ENCODE data around the gene ROBO3. TPM values are rescaled to one million over a fixed set of nuclear protein-coding genes. Genes with fewer than 3 reads are reported as not detected.

Gene ROBO3
- total RNA-seq, 5 donors from 2014 or later (not counting 1 experiment from before 2014, with no cell fraction given), result 10.2 to 24.7 (median 17.7) TPM

DNA sequence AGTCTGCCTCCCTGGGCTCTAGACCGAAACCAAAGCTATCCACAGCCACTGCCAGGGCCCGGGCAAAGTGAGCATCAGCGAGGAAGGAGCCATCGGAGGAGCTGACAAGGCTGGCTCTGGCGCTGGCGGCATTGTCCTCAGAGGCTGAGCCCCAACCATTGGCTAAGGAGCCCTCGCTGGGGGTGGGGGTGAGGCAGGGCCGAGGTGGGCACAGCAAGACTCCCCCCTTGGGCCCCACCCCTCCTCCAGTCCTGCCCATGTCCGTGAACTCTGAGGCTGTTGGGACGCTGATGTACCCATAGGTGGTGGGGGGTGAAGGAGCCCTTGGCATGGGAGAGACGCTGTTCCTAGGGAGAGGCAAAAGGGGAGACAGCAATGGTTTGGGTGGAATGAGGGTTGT lies 21.2 kb downstream of the ROBO3 start:
- ChIA-PET POLR2A (no interaction called here), CTCF (interaction anchor here in 1 of 2 donors (0.6 kb wide), 1 partner anchor 150 kb away, joined by 3 read pairs; no protein-coding TSS in a partner anchor)
- 89% methylated on average over 6 of the region's 11 CpGs for WGBS (ENCODE audit: insufficient coverage)
- peaks cover 19 to 21% of the 10 kb centered on the region in 2 donors for H3K27me3 Mint-ChIP-seq
- H3K4me3 Mint-ChIP-seq, result no peak overlapping the region
- H3K9me3 Mint-ChIP-seq, result no peaks in the 10 kb centered on the region
- H3K36me3 ChIP-seq (ENCODE audit: control insufficient read depth in 2 of 2, extremely low read depth in 1 of 2, insufficient read depth in 1 of 2, low read length in 1 of 2), result no peaks in the 10 kb centered on the region
- H3K4me3 ChIP-seq (ENCODE audit: control insufficient read depth in 1 of 2, extremely low read depth in 1 of 2, low read length in 1 of 2), result no peak overlapping the region
- H3K36me3 Mint-ChIP-seq, result no peaks in the 10 kb centered on the region
- H3K4me1 Mint-ChIP-seq, result no peaks in the 10 kb centered on the region
- DNase-seq (no peak), ATAC-seq (replicated peaks in 1 of 4) (no peak)
- peaks cover 0 to 34% of the 10 kb centered on the region in 2 experiments for H3K27me3 ChIP-seq (replicated peaks in 1 of 2; ENCODE audit: control insufficient read depth in 2 of 2, extremely low read depth in 1 of 2, insufficient read depth in 2 of 2, low read length in 1 of 2)
- H3K27ac Mint-ChIP-seq, result no peak overlapping the region
- H3K27ac ChIP-seq (ENCODE audit: low read length), result no peak overlapping the region
- no peaks in the 10 kb centered on the region for H3K9me3 ChIP-seq
- H3K4me1 ChIP-seq (ENCODE audit: control insufficient read depth in 1 of 2, extremely low read depth in 1 of 2, insufficient read depth in 2 of 2, low read length in 2 of 2), result no peaks in the 10 kb centered on the region

DNA sequence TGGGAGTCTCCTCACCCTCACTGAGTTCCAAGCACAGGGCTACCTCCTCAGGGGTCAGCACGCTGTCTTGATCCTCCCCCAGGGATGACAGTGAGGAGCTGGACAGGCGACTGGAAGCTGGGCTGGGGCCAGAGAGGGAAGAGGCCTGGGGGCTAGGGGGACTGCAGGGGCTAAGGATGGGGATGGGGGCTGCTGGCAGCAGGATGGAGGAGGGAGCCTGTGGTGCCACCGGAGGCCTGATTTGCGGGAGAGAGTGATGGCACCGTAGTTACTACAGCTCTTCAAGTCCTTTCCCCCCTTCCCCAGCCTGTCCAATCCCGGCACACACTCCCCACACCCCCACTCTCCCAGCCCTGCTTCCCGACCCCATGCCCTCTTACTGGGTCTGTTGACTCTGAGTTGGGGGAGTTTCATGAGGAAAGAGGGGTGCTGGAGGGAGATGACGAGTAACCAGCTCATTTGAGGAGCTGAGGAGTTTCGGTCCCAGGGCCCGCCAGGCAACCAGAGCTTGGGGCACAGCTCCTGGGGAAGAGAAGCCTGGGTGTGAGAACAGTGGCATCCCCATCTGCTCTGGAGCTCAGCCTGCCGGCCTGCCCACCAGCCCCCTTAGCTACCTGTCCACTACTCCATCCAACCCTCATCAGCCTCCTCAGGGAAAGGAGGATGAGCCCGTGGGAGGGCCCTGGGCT lies 21.9 kb downstream of the ROBO3 start:
- no peaks in the 10 kb centered on the region for H3K4me1 Mint-ChIP-seq
- no peak overlapping the region for H3K27ac Mint-ChIP-seq
- Histone ChIP-seq H3K9me3 (no peaks in the 10 kb centered on the region), H3K27ac (ENCODE audit: low read length) (no peak overlapping the region), H3K4me3 (ENCODE audit: control insufficient read depth in 1 of 2, extremely low read depth in 1 of 2, low read length in 1 of 2) (no peak overlapping the region), H3K36me3 (ENCODE audit: control insufficient read depth in 2 of 2, extremely low read depth in 1 of 2, insufficient read depth in 1 of 2, low read length in 1 of 2) (no peaks in the 10 kb centered on the region), H3K4me1 (ENCODE audit: control insufficient read depth in 1 of 2, extremely low read depth in 1 of 2, insufficient read depth in 2 of 2, low read length in 2 of 2) (no peaks in the 10 kb centered on the region), H3K27me3 (replicated peaks in 1 of 2; ENCODE audit: control insufficient read depth in 2 of 2, extremely low read depth in 1 of 2, insufficient read depth in 2 of 2, low read length in 1 of 2) (peaks cover 0 to 36% of the 10 kb centered on the region in 2 experiments)
- ChIA-PET CTCF (interaction anchor here in 1 of 2 donors (0.6 kb wide), 1 partner anchor 151 kb away, joined by 3 read pairs; no protein-coding TSS in a partner anchor), POLR2A (no interaction called here)
- peaks cover 19 to 21% of the 10 kb centered on the region in 2 donors for H3K27me3 Mint-ChIP-seq
- H3K36me3 Mint-ChIP-seq, result no peaks in the 10 kb centered on the region
- ATAC-seq (replicated peaks in 1 of 4), result no peak
- no peaks in the 10 kb centered on the region for H3K9me3 Mint-ChIP-seq
- H3K4me3 Mint-ChIP-seq, result no peak overlapping the region
- DNase-seq, result peak in 1 of 35 experiments; percentile 0
- 86% methylated on average over 1 of the region's 12 CpGs for WGBS (ENCODE audit: insufficient coverage)

DNA sequence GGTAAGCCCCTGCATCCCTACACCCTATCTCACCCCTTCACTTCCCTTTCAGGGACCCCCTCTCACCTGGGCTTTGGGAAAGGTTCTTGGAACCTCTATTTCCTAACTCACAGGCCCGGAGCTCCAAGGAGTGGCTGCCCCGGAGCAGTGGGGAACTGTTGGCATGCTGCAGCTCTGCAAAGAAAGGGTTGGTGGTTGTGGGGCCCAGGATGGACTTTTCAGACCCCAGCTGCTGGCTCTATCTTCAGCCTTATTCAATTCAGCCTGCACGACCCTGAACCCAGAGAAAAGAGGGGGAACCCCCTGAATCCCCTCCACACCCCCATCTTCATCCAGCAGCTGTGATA lies 22.4 kb downstream of the ROBO3 start:
- no peak for DNase-seq
- no peak overlapping the region for H3K4me3 Mint-ChIP-seq
- Histone ChIP-seq H3K27me3 (replicated peaks in 1 of 2; ENCODE audit: control insufficient read depth in 2 of 2, extremely low read depth in 1 of 2, insufficient read depth in 2 of 2, low read length in 1 of 2) (peaks cover 0 to 36% of the 10 kb centered on the region in 2 experiments), H3K4me3 (ENCODE audit: control insufficient read depth in 1 of 2, extremely low read depth in 1 of 2, low read length in 1 of 2) (no peak overlapping the region), H3K36me3 (ENCODE audit: control insufficient read depth in 2 of 2, extremely low read depth in 1 of 2, insufficient read depth in 1 of 2, low read length in 1 of 2) (no peaks in the 10 kb centered on the region), H3K4me1 (ENCODE audit: control insufficient read depth in 1 of 2, extremely low read depth in 1 of 2, insufficient read depth in 2 of 2, low read length in 2 of 2) (no peaks in the 10 kb centered on the region), H3K9me3 (no peaks in the 10 kb centered on the region), H3K27ac (ENCODE audit: low read length) (no peak overlapping the region)
- H3K4me1 Mint-ChIP-seq, result peaks cover 0 to under 1% (median 0%) of the 10 kb centered on the region in 3 donors
- H3K36me3 Mint-ChIP-seq, result no peaks in the 10 kb centered on the region
- no peak for ATAC-seq (replicated peaks in 1 of 4)
- peaks cover 19 to 21% of the 10 kb centered on the region in 2 donors for H3K27me3 Mint-ChIP-seq
- H3K9me3 Mint-ChIP-seq, result no peaks in the 10 kb centered on the region
- no peak overlapping the region for H3K27ac Mint-ChIP-seq
- ChIA-PET CTCF (no interaction called here), POLR2A (interaction anchor here in 1 of 2 donors (0.5 kb wide), 1 partner anchor 50 kb away, joined by 3 read pairs; no protein-coding TSS in a partner anchor)
- no CpG with 5 or more reads among the region's 3 CpGs for WGBS (ENCODE audit: insufficient coverage)

DNA sequence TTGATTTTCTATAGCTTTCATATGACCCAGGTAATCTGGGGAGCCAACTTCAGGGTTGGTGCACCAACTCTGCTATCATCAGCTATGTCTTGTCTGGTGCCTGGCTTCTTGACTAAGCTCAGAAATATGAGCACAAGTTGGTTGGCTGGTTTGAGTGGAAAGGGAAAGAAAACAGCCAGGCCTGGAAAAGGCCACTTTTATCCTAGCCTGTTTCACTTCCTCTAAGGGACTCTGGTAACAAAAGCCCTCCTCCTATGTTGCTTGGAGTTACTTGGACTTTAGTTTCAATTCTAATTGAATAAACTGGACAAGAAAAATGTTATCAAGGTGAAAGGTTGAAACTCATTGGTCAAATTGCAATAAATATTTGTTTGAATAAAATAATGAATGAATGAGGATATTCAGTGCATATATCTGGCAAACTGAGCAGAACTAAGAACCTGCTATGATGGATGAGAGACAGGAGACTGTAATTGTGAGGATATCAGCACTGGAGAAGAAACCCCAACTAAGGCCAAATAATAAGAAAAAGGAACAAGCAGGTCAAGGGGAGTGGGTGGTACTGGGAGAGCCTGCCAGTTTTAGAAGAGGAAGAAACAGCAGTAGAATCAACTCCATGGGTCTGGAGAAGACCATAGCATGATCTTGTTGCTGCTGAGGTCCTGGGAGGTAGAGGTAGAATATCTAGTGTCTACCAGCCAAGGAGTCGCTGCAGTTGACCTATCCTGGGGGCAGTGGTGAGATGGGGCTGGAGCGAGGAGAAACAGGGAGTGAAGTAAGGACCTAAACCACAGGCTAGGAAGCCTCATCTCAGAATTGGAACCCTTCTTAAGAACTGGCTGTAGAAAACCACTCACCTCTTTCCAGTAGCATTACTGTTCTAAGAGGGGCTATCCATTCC lies 24.2 kb downstream of the ROBO3 start:
- ATAC-seq (replicated peaks in 1 of 4) (no peak), DNase-seq (no peak)
- no peak overlapping the region for H3K4me3 ChIP-seq (ENCODE audit: control insufficient read depth in 1 of 2, extremely low read depth in 1 of 2, low read length in 1 of 2)
- H3K27me3 Mint-ChIP-seq, result peaks cover 19 to 20% of the 10 kb centered on the region in 2 donors
- H3K9me3 ChIP-seq, result no peaks in the 10 kb centered on the region
- no peaks in the 10 kb centered on the region for H3K36me3 Mint-ChIP-seq
- H3K27ac ChIP-seq (ENCODE audit: low read length), result no peak overlapping the region
- H3K36me3 ChIP-seq (ENCODE audit: control insufficient read depth in 2 of 2, extremely low read depth in 1 of 2, insufficient read depth in 1 of 2, low read length in 1 of 2), result no peaks in the 10 kb centered on the region
- H3K27me3 ChIP-seq (replicated peaks in 1 of 2; ENCODE audit: control insufficient read depth in 2 of 2, extremely low read depth in 1 of 2, insufficient read depth in 2 of 2, low read length in 1 of 2), result peaks cover 0 to 38% of the 10 kb centered on the region in 2 experiments
- ChIA-PET POLR2A (no interaction called here), CTCF (interaction anchor here in 1 of 2 donors (0.5 to 0.6 kb wide), 2 partner anchors 9 to 474 kb away, joined by 3 to 7 read pairs; no protein-coding TSS in a partner anchor)
- no CpG with 5 or more reads among the region's 2 CpGs for WGBS (ENCODE audit: insufficient coverage)
- no peaks in the 10 kb centered on the region for H3K4me1 ChIP-seq (ENCODE audit: control insufficient read depth in 1 of 2, extremely low read depth in 1 of 2, insufficient read depth in 2 of 2, low read length in 2 of 2)
- H3K27ac Mint-ChIP-seq, result no peak overlapping the region
- H3K9me3 Mint-ChIP-seq, result no peaks in the 10 kb centered on the region
- peaks cover 0 to 9% (median 0%) of the 10 kb centered on the region in 3 donors for H3K4me1 Mint-ChIP-seq
- H3K4me3 Mint-ChIP-seq, result no peak overlapping the region

GRCh38 chr11:124890151-124890550 lies 24.9 kb downstream of the ROBO3 start:
- no CpG with 5 or more reads among the region's 2 CpGs for WGBS (ENCODE audit: insufficient coverage)
- no peak for ATAC-seq (replicated peaks in 1 of 4)
- Mint-ChIP-seq H3K4me3 (no peak overlapping the region), H3K4me1 (peaks cover 0 to 9% (median 0%) of the 10 kb centered on the region in 3 donors), H3K36me3 (no peaks in the 10 kb centered on the region), H3K27me3 (peaks cover 19 to 20% of the 10 kb centered on the region in 2 donors), H3K27ac (no peak overlapping the region), H3K9me3 (no peaks in the 10 kb centered on the region)
- Histone ChIP-seq H3K27ac (ENCODE audit: low read length) (no peak overlapping the region), H3K9me3 (no peaks in the 10 kb centered on the region), H3K36me3 (ENCODE audit: control insufficient read depth in 2 of 2, extremely low read depth in 1 of 2, insufficient read depth in 1 of 2, low read length in 1 of 2) (no peaks in the 10 kb centered on the region), H3K4me1 (ENCODE audit: control insufficient read depth in 1 of 2, extremely low read depth in 1 of 2, insufficient read depth in 2 of 2, low read length in 2 of 2) (no peaks in the 10 kb centered on the region), H3K4me3 (ENCODE audit: control insufficient read depth in 1 of 2, extremely low read depth in 1 of 2, low read length in 1 of 2) (no peak overlapping the region), H3K27me3 (replicated peaks in 1 of 2; ENCODE audit: control insufficient read depth in 2 of 2, extremely low read depth in 1 of 2, insufficient read depth in 2 of 2, low read length in 1 of 2) (peaks cover 0 to 40% of the 10 kb centered on the region in 2 experiments)
- CTCF ChIA-PET, result no interaction called here
- POLR2A ChIA-PET, result no interaction called here
- no peak for DNase-seq

- DNase-seq, result no peak
- ChIA-PET POLR2A (no interaction called here), CTCF (interaction anchor here in 1 of 2 donors (0.7 kb wide), 1 partner anchor 14 kb away, joined by 3 read pairs; no protein-coding TSS in a partner anchor)
- no peaks in the 10 kb centered on the region for H3K36me3 Mint-ChIP-seq
- H3K4me1 Mint-ChIP-seq, result peaks cover 0 to 9% (median 0%) of the 10 kb centered on the region in 3 donors
- peaks cover 14 to 19% of the 10 kb centered on the region in 2 donors for H3K27me3 Mint-ChIP-seq
- H3K9me3 ChIP-seq, result no peaks in the 10 kb centered on the region
- no peaks in the 10 kb centered on the region for H3K36me3 ChIP-seq (ENCODE audit: control insufficient read depth in 2 of 2, extremely low read depth in 1 of 2, insufficient read depth in 1 of 2, low read length in 1 of 2)
- 70% methylated on average over 5 of the region's 9 CpGs for WGBS (ENCODE audit: insufficient coverage)
- no peaks in the 10 kb centered on the region for H3K4me1 ChIP-seq (ENCODE audit: control insufficient read depth in 1 of 2, extremely low read depth in 1 of 2, insufficient read depth in 2 of 2, low read length in 2 of 2)
- no peaks in the 10 kb centered on the region for H3K9me3 Mint-ChIP-seq
- ATAC-seq (replicated peaks in 1 of 4), result no peak
- no peak overlapping the region for H3K4me3 ChIP-seq (ENCODE audit: control insufficient read depth in 1 of 2, extremely low read depth in 1 of 2, low read length in 1 of 2)
- H3K27ac Mint-ChIP-seq, result no peak overlapping the region
- peaks cover 0 to 39% of the 10 kb centered on the region in 2 experiments for H3K27me3 ChIP-seq (replicated peaks in 1 of 2; ENCODE audit: control insufficient read depth in 2 of 2, extremely low read depth in 1 of 2, insufficient read depth in 2 of 2, low read length in 1 of 2)
- no peak overlapping the region for H3K27ac ChIP-seq (ENCODE audit: low read length)
- no peak overlapping the region for H3K4me3 Mint-ChIP-seq
These were observed 25.6 kb downstream of the ROBO3 start for GRCh38 chr11:124890683-124891372.

Measured in T-cell (primary cell).